ENCODE data around the gene NAA10. TPM values are rescaled to one million over a fixed set of nuclear protein-coding genes. Genes with fewer than 3 reads are reported as not detected.
A peak's percentile ranks its signal among the peaks of the same experiment; 100 is the strongest.

Gene NAA10
- total and polyA plus RNA-seq, 2 of the 13 experiments (the other 11 are each of a cell fraction or from before 2014, with no cell fraction given) = 49.2 to 51.7 TPM

DNA sequence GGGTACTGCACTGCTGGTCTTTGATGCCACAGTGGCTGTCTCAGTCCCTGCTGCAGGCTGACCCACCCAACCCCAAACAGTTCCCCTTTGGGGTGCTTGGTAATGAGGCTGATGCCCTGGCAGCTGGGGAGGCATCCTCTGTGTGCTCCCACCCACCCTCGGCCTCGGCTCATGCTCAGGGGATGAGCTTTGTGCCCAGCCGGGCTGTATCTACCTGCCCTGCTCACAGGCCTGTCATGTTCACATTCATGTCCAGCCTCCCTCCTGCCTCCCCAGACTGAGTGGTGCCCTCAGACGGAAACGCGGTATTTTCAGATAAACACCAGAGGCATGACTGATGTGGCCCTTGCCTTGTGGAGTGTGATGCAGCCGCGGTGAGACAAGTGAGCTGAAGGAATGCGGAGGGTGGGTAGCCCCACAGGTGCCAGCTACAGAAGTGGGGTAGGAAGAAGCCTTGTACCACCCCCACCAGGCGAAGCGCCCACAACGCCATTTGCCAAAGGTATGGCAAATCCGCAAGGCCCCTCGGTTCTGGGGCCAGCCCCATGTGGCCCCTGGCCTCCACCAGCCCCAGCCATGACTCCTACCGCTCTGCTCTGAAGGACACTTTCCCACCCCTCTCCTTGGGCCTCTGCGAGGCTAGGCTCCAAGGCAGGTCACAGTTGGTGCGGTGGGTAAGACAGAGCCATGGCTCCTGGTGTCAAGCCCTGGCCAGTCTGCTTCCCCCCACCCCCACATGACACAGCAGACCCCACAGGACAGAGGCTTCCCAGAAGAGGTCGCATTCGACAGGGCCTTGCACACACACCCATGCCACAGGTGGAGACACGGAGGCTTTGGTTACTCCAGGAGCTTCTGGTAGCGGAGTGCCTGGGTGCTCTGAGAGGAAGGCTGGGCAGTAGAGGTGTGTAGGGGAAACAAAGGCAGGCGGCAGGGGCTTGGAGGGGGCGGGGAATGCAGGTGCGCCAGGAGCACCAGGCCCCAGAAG is 11.4 kb upstream of the NAA10 start (continued):
- TF ChIP-seq, protein P1, sequence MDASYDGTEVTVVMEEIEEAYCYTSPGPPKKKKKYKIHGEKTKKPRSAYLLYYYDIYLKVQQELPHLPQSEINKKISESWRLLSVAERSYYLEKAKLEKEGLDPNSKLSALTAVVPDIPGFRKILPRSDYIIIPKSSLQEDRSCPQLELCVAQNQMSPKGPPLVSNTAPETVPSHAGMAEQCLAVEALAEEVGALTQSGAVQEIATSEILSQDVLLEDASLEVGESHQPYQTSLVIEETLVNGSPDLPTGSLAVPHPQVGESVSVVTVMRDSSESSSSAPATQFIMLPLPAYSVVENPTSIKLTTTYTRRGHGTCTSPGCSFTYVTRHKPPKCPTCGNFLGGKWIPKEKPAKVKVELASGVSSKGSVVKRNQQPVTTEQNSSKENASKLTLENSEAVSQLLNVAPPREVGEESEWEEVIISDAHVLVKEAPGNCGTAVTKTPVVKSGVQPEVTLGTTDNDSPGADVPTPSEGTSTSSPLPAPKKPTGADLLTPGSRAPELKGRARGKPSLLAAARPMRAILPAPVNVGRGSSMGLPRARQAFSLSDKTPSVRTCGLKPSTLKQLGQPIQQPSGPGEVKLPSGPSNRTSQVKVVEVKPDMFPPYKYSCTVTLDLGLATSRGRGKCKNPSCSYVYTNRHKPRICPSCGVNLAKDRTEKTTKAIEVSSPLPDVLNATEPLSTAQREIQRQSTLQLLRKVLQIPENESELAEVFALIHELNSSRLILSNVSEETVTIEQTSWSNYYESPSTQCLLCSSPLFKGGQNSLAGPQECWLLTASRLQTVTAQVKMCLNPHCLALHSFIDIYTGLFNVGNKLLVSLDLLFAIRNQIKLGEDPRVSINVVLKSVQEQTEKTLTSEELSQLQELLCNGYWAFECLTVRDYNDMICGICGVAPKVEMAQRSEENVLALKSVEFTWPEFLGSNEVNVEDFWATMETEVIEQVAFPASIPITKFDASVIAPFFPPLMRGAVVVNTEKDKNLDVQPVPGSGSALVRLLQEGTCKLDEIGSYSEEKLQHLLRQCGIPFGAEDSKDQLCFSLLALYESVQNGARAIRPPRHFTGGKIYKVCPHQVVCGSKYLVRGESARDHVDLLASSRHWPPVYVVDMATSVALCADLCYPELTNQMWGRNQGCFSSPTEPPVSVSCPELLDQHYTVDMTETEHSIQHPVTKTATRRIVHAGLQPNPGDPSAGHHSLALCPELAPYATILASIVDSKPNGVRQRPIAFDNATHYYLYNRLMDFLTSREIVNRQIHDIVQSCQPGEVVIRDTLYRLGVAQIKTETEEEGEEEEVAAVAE (CRISPR knock-in tag; IDR thresholded peaks at IDR 0.05; ENCODE audit: borderline replicate concordance) = no peak
- TF ChIP-seq, protein P2, sequence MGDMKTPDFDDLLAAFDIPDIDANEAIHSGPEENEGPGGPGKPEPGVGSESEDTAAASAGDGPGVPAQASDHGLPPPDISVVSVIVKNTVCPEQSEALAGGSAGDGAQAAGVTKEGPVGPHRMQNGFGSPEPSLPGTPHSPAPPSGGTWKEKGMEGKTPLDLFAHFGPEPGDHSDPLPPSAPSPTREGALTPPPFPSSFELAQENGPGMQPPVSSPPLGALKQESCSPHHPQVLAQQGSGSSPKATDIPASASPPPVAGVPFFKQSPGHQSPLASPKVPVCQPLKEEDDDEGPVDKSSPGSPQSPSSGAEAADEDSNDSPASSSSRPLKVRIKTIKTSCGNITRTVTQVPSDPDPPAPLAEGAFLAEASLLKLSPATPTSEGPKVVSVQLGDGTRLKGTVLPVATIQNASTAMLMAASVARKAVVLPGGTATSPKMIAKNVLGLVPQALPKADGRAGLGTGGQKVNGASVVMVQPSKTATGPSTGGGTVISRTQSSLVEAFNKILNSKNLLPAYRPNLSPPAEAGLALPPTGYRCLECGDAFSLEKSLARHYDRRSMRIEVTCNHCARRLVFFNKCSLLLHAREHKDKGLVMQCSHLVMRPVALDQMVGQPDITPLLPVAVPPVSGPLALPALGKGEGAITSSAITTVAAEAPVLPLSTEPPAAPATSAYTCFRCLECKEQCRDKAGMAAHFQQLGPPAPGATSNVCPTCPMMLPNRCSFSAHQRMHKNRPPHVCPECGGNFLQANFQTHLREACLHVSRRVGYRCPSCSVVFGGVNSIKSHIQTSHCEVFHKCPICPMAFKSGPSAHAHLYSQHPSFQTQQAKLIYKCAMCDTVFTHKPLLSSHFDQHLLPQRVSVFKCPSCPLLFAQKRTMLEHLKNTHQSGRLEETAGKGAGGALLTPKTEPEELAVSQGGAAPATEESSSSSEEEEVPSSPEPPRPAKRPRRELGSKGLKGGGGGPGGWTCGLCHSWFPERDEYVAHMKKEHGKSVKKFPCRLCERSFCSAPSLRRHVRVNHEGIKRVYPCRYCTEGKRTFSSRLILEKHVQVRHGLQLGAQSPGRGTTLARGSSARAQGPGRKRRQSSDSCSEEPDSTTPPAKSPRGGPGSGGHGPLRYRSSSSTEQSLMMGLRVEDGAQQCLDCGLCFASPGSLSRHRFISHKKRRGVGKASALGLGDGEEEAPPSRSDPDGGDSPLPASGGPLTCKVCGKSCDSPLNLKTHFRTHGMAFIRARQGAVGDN (CRISPR knock-in tag; IDR thresholded peaks at IDR 0.05) = peak; percentile 68
- TF ChIP-seq KDM1A (CRISPR knock-in tag; IDR thresholded peaks at IDR 0.05) (no peak), HNRNPL (IDR thresholded peaks at IDR 0.05; ENCODE audit: low read depth, low read length) (0 out of 2 replicates have a peak, but pooled peaks have one; percentile 37), STAG1 (CRISPR knock-in tag; IDR thresholded peaks at IDR 0.05) (no peak), NFKB2 (CRISPR knock-in tag; IDR thresholded peaks at IDR 0.05; ENCODE audit: borderline replicate concordance) (0 out of 2 replicates have a peak, but pooled peaks have one; percentile 7), SALL1 (CRISPR knock-in tag; IDR thresholded peaks at IDR 0.05) (0 out of 2 replicates have a peak, but pooled peaks have one; percentile 10)
- TF ChIP-seq, protein P3, sequence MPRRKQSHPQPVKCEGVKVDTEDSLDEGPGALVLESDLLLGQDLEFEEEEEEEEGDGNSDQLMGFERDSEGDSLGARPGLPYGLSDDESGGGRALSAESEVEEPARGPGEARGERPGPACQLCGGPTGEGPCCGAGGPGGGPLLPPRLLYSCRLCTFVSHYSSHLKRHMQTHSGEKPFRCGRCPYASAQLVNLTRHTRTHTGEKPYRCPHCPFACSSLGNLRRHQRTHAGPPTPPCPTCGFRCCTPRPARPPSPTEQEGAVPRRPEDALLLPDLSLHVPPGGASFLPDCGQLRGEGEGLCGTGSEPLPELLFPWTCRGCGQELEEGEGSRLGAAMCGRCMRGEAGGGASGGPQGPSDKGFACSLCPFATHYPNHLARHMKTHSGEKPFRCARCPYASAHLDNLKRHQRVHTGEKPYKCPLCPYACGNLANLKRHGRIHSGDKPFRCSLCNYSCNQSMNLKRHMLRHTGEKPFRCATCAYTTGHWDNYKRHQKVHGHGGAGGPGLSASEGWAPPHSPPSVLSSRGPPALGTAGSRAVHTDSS (CRISPR knock-in tag; conservative IDR thresholded peaks at IDR 0.05) = no peak
- TF ChIP-seq, protein P4, sequence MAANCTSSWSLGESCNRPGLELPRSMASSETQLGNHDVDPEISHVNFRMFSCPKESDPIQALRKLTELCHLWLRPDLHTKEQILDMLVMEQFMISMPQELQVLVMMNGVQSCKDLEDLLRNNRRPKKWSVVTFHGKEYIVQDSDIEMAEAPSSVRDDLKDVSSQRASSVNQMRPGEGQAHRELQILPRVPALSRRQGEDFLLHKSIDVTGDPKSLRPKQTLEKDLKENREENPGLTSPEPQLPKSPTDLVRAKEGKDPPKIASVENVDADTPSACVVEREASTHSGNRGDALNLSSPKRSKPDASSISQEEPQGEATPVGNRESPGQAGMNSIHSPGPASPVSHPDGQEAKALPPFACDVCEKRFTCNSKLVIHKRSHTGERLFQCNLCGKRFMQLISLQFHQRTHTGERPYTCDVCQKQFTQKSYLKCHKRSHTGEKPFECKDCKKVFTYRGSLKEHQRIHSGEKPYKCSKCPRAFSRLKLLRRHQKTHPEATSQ (CRISPR knock-in tag; IDR thresholded peaks at IDR 0.05; ENCODE audit: borderline replicate concordance) = no peak
- TF ChIP-seq, protein P5, sequence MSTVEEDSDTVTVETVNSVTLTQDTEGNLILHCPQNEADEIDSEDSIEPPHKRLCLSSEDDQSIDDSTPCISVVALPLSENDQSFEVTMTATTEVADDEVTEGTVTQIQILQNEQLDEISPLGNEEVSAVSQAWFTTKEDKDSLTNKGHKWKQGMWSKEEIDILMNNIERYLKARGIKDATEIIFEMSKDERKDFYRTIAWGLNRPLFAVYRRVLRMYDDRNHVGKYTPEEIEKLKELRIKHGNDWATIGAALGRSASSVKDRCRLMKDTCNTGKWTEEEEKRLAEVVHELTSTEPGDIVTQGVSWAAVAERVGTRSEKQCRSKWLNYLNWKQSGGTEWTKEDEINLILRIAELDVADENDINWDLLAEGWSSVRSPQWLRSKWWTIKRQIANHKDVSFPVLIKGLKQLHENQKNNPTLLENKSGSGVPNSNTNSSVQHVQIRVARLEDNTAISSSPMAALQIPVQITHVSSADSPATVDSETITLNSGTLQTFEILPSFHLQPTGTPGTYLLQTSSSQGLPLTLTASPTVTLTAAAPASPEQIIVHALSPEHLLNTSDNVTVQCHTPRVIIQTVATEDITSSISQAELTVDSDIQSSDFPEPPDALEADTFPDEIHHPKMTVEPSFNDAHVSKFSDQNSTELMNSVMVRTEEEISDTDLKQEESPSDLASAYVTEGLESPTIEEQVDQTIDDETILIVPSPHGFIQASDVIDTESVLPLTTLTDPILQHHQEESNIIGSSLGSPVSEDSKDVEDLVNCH (CRISPR knock-in tag; IDR thresholded peaks at IDR 0.05) = no peak
